ENCODE measurements around the gene TTC39A.

The TTC39A gene

GRCh38 chr1:51298322-51298705 is 32.0 kb downstream of the TTC39A start:
- no peak for DNase-seq (ENCODE audit: low read depth in 2 of 3, low spot score in 2 of 3)

DNA sequence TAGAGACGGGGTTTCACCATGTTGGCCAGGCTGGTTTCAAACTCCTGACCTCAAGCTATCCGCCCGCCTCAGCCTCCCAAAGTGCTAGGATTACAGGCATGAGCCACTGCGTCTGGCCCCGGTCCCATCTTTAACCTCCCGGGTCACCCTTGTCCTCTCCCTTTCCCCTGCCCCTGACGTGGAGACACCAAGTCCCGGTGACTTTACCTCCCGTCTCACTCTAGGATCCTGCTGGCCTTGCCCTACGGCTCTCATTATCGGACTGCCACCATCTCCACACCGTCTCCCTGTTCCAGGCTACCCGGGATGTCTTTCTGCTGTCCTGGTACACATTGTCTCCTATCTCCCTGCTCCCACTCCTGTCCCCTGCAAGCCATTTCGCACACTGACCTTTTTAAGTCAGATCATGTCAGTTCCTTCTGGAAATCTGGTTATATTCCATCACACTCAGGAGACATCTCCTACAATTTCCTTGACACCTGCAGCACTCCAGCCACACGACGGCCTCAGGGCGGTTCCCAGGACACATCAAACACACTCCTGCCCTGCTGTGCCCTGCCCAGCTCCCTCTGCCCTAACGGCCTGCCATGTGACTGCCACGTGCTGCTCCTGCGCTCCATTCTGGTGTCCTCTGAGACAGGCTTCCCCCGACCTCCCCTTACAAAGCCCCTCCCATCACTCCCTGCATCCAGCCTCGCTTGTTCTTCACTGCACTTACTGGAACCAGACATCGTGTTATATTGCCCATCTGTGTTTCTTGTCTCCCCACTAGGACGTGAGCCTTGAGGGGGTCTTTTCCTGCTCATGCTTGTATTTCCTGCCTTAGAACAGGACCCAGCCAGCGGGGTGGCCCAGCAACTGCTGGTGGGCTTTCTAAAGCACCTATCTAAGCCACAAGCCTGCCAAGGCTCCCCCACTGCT is 32.7 kb downstream of the TTC39A start:
- no peak for DNase-seq (ENCODE audit: low read depth in 2 of 3, low spot score in 2 of 3)

DNA sequence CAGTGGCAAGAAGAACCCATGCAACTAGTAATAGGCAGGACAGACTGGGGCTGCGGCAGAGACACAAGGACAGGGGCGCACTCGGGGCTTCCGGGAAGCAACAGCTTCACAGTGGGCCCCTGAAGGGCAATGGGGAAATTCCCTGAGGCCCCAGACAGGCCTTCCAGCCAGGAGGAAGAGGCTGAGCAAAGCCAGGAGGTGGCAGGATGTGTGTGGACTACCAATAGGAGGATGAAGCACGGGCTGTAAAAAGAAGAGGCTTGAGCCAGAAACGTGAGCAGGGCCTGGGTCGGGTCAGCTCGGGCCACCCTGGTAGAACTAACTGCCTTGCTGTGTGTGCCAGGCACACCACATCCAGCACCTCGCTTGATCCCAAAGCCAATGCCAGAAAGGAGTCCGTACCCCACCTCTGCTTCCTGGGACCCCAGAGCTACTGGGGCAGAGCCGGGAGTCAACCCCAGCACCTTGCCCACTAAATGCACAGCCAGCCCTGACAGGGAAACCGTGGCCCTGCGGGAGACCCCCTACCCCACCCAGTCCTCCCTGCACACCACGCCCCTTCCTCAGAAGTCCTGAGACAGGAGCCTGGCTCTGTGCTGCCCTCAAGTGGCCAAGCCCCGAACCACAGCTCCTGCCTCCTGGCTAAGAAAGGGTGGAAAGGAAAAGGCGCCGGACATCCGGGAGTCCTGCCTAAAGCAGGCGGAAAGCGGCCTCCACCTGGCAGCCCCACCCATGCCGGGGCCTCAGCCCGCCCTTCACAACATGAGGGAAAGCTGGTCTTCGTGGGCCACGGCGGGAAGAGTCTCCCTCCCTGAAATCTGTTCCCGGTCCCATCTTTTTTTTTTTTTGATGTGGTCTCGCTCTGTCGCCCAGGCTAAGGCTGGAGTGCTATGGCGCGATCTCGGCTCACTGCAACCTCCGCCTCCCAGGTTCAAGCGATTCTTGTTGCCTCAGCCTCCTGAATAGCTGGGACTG is 33.7 kb downstream of the TTC39A start:
- peak; percentile 57 to 73 (median 62) for DNase-seq (ENCODE audit: low read depth in 2 of 3, low spot score in 2 of 3)

- DNase-seq (ENCODE audit: low read depth in 2 of 3, low spot score in 2 of 3): no peak
These were observed 34.4 kb downstream of the TTC39A start for GRCh38 chr1:51295926-51296325.

GRCh38 chr1:51294566-51295184 is 35.7 kb downstream of the TTC39A start:
- no peak for DNase-seq (ENCODE audit: low read depth in 2 of 3, low spot score in 2 of 3)

DNA sequence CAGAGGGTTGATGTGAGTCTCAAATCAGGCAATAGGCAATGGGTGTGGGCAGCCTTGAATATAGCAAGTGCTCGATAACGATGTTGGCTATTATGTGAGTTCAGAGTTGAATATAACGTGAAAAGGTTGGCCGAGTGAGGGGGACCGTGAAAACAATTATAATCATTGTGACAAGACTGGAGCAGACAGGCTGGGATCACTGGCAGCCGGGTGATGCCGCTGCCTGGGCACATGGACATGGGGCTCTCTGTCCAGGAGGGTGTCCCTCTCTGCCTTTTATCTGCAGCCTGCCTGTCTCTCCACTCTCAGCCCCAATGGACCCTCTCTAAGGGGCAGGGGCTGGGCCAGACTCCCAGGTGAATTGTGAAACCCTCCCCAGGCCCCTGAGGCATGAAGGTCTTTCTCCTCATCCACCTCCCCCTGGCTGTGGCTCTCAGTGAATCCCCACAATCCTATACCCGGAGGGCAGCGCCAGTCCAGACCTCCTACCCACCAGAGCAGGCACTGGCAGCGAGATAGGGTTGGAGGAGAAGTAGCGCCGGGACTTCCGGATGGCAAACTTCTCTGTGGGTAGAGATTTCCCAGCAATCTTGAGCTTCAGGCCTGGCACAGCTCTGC is 36.4 kb downstream of the TTC39A start:
- DNase-seq (ENCODE audit: low read depth in 2 of 3, low spot score in 2 of 3): no peak

- no peak for DNase-seq (ENCODE audit: low read depth in 2 of 3, low spot score in 2 of 3)
These were observed 39.9 kb downstream of the TTC39A start for GRCh38 chr1:51290489-51290847.

- no peak for DNase-seq (ENCODE audit: low read depth in 2 of 3, low spot score in 2 of 3)
These were observed 40.5 kb downstream of the TTC39A start for GRCh38 chr1:51289676-51290488.

DNA sequence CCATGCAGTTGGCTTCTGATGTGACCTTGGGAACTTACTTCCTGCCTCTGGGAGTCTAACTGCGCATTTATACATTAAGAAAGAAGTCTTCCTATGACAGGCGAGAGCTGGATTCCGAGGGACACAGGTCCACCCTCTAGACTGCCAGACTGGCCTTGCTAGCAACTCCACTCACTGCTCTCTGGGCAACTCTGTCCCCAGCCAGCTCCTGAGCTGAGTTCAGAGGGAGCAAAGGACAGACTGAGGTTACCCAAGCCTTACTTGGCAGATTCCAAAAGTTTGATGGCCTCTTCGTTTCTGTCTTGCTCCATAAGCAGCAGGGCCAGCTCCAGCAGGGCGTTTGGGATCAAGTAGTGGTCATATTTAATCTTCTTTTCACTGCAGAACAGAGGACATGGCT is 41.8 kb downstream of the TTC39A start:
- no peak for DNase-seq (ENCODE audit: low read depth in 2 of 3, low spot score in 2 of 3)

DNA sequence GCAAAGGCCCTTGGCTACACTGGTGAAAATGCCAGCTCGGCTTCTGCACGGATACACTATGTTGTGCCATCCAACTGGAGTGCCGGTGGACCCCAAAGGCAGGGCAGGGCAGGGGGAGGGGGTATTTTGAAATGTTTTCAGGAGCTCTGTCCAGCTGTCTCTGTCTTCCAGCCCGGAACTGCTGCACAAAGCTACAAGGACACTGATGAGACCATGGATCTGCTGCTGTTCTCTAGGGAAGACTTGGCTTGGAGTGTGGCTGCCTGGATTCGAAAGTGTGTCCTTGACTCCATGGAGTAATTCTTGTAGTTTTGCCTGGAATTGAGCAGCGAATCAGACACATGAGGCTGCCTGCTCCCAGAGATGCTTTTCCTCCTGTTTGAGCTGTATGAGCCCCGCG is 42.4 kb downstream of the TTC39A start:
- no peak for DNase-seq (ENCODE audit: low read depth in 2 of 3, low spot score in 2 of 3)

DNA sequence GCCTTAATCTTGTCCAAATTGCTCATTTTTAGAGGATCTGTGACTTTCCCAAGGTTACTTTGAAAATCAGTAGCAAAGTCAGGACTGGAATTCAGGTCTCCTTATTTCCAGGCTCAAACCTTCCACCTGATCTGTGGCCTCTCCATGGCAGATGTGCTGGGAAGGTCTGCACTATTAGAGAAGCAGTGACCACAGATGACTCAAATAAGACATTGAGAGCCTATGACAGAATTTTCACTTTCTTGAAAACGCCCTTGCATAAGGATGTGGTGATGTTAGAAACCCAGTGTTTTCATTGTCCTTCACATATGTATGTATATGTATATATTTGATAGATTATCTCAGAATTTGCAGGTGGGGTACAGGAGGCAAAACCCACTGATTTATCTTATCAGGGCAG is 45.3 kb downstream of the TTC39A start:
- no peak for DNase-seq (ENCODE audit: low read depth in 2 of 3, low spot score in 2 of 3)

DNA sequence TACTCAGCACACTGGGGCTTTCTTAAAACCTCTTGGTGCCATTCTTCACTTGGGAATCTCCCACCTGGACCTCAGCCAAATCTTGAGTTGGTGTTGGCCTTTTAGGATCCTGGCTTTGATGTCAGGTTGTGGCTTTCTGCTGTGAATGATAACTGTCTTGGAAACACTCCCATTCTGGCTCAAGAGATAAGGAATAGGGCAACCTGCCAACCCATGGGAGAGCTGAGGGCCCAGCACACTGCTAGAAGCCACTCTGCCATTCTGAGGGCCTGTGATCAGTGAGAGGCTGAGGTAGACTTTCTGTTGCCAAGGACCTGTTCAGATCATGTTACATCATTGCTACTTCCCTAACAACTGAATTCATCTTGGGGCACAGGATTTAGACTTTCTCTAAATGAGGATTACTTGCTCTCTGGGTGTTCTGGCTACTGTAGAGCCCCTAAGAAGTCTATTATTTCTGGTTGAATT is 45.8 kb downstream of the TTC39A start:
- DNase-seq (ENCODE audit: low read depth in 2 of 3, low spot score in 2 of 3): no peak

- DNase-seq (ENCODE audit: low read depth in 2 of 3, low spot score in 2 of 3): no peak
These were observed 46.4 kb downstream of the TTC39A start for GRCh38 chr1:51283979-51284378.

DNA sequence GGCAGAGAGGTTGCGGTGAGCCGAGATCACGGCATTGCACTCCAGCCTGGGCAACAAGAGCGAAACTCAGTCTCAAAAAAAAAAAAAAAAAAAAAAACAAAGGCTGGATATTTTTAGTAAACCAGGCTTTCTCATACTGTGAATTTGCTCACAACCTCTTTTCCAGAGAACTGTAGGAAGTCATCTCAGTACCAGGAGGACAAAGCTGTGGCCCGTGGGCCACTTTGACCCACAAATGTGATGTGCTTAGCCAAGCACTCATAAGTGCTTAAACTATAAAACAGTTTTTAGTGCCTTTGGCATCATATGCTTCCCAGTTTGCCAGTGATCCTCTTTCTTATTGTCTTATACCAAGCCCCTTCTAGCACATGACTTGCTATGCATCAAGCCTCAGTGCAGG is 47.8 kb downstream of the TTC39A start:
- no peak for DNase-seq (ENCODE audit: low read depth in 2 of 3, low spot score in 2 of 3)

- DNase-seq (ENCODE audit: low read depth in 2 of 3, low spot score in 2 of 3): no peak
These were observed 48.6 kb downstream of the TTC39A start for GRCh38 chr1:51281807-51282206.

GRCh38 chr1:51280321-51280978 is 49.9 kb downstream of the TTC39A start:
- no peak for DNase-seq (ENCODE audit: low read depth in 2 of 3, low spot score in 2 of 3)

- no peak for DNase-seq (ENCODE audit: low read depth in 2 of 3, low spot score in 2 of 3)
These were observed 54.1 kb downstream of the TTC39A start for GRCh38 chr1:51276286-51276685.

DNA sequence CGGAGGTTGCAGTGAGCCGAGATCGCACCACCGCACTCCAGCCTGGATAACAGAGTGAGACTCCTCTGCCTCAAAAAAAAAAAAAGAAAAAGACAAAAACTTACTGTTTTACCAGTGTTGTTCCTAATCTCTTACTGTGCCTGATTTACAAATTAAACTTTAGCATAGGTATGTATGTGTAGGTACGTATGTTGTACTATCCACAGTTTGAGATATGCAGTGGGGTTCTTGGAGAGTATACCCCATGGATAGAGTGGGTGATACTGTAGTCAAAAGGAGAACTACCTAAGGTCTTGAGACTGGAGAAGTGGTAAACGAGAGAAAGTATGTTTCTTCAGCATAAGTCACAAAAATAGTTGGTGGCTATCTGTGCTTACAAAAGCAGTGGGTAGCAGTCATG is 55.7 kb downstream of the TTC39A start:
- no peak for DNase-seq (ENCODE audit: low read depth in 2 of 3, low spot score in 2 of 3)

GRCh38 chr1:51272916-51273315 is 57.4 kb downstream of the TTC39A start:
- no peak for DNase-seq (ENCODE audit: low read depth in 2 of 3, low spot score in 2 of 3)

DNA sequence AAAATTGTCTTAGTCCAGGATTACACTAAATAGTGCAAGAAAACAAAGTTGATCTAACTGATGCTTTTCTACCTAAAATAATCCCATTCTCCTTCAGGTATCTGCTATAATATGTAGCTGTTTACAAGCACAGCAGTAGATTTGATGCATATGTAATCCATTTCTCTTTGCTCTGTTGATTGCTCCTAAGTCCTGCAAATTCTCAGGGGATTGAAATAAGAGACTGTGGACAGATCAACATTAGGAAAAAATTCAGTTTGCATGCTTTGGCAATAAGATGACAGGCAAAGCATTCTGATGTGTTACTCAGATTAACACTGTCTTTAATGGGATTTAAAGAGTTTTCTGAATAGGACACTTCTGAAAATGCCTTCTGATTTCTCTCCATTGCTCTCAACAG is 59.6 kb downstream of the TTC39A start:
- DNase-seq (ENCODE audit: low read depth in 2 of 3, low spot score in 2 of 3): no peak
